ENCODE measurements around the gene ANKS1B.
"Not testable (repeated sequence)": the region's sequence is repeated elsewhere in the genome, so short reads cannot be mapped to it uniquely, and the experiment has no call there.

Gene ANKS1B

GRCh38 chr12:99984271-99985128 is at the start of gene ANKS1B:
ANKS1B (minus strand) TSS chr12:99984936; CDS start chr12:99984237, 699 bp downstream.
- no peak for DNase-seq (ENCODE audit: low read depth)

GRCh38 chr12:100031836-100032235 is 47.1 kb upstream of the ANKS1B start:
- no peak for DNase-seq (ENCODE audit: low read depth)

- DNase-seq (ENCODE audit: low read depth), result no peak
Observed at GRCh38 chr12:100027671-100028070, 42.9 kb upstream of the ANKS1B start.

- DNase-seq (ENCODE audit: low read depth), result no peak
Observed at GRCh38 chr12:100026241-100026640, 41.5 kb upstream of the ANKS1B start.

- DNase-seq (ENCODE audit: low read depth), result no peak
Observed at GRCh38 chr12:100024974-100025555, 40.3 kb upstream of the ANKS1B start.

- DNase-seq (ENCODE audit: low read depth), result no peak
Observed at GRCh38 chr12:100020370-100020769, 35.6 kb upstream of the ANKS1B start.

- no peak for DNase-seq (ENCODE audit: low read depth)
Observed at GRCh38 chr12:100017056-100017455, 32.3 kb upstream of the ANKS1B start.

- not testable (repeated sequence) for DNase-seq (ENCODE audit: low read depth)
Observed at GRCh38 chr12:100016304-100016703, 31.6 kb upstream of the ANKS1B start.

GRCh38 chr12:100005846-100006245 is 21.1 kb upstream of the ANKS1B start:
- not testable (repeated sequence) for DNase-seq (ENCODE audit: low read depth)

GRCh38 chr12:99997806-99998205 is 13.1 kb upstream of the ANKS1B start:
- DNase-seq (ENCODE audit: low read depth), result no peak

GRCh38 chr12:99996095-99996494 is 11.4 kb upstream of the ANKS1B start:
- DNase-seq (ENCODE audit: low read depth), result no peak

GRCh38 chr12:99985631-99986030 is 895 bp upstream of the ANKS1B start:
- DNase-seq (ENCODE audit: low read depth), result no peak

GRCh38 chr12:99985129-99985570 is 414 bp upstream of the ANKS1B start:
- DNase-seq (ENCODE audit: low read depth), result no peak

GRCh38 chr12:99983456-99984258 is 1.1 kb downstream of the ANKS1B start:
- no peak for DNase-seq (ENCODE audit: low read depth)

GRCh38 chr12:99981639-99982190 is 3.0 kb downstream of the ANKS1B start:
- DNase-seq (ENCODE audit: low read depth), result no peak

- DNase-seq (ENCODE audit: low read depth), result no peak
Observed at GRCh38 chr12:99979471-99979870, 5.3 kb downstream of the ANKS1B start.

- DNase-seq (ENCODE audit: low read depth), result no peak
Observed at GRCh38 chr12:99978152-99978551, 6.6 kb downstream of the ANKS1B start.

GRCh38 chr12:99977550-99977949 is 7.2 kb downstream of the ANKS1B start:
- DNase-seq (ENCODE audit: low read depth), result no peak

- no peak for DNase-seq (ENCODE audit: low read depth)
Observed at GRCh38 chr12:99976762-99977161, 8.0 kb downstream of the ANKS1B start.

GRCh38 chr12:99975321-99975720 is 9.4 kb downstream of the ANKS1B start:
- no peak for DNase-seq (ENCODE audit: low read depth)

- no peak for DNase-seq (ENCODE audit: low read depth)
Observed at GRCh38 chr12:99974146-99974545, 10.6 kb downstream of the ANKS1B start.

- no peak for DNase-seq (ENCODE audit: low read depth)
Observed at GRCh38 chr12:99966429-99966828, 18.3 kb downstream of the ANKS1B start.

Measured in stromal cell of bone marrow (primary cell).